ENCODE data around the gene IMMP2L.

Gene IMMP2L

DNA sequence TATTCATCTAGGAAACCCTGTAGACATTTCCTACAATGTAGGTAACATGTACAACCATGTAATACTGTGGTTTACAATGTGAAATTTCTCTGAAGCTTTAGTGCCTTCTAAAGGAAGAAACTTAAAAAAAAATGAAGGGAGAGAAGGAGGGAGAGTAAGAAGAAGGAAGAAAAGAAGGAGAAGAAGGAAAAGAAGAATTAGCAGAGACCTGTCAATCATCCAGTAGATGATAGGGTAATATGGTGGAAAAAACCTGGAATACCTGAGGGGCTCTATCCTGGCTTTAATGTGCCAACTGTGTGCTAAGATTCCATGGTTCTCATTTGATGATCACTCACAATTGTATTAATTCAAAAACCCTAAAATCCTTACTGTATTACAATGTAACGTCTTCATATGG lies 474.0 kb downstream of the IMMP2L start:
- no peak overlapping the region for H3K27ac ChIP-seq

DNA sequence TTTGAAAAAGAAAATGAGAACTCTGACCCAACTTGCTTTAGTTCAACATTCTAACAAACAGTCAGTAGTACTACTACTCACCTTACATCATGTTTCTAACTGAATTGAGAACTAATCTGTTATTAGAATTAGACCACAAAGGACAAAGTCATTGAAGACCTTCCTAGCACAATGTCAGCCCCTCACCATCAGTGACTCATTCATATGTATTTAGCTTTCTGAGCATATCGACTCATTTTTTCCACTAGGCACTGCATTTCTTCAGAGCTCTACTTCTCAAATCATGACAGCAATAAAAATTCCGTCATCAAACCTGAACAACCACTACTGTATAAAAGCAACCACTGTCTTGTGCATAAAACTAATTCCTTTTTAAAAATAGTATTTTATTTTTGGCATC lies 475.8 kb downstream of the IMMP2L start:
- no peak overlapping the region for H3K27ac ChIP-seq
- TF ChIP-seq, protein P1, sequence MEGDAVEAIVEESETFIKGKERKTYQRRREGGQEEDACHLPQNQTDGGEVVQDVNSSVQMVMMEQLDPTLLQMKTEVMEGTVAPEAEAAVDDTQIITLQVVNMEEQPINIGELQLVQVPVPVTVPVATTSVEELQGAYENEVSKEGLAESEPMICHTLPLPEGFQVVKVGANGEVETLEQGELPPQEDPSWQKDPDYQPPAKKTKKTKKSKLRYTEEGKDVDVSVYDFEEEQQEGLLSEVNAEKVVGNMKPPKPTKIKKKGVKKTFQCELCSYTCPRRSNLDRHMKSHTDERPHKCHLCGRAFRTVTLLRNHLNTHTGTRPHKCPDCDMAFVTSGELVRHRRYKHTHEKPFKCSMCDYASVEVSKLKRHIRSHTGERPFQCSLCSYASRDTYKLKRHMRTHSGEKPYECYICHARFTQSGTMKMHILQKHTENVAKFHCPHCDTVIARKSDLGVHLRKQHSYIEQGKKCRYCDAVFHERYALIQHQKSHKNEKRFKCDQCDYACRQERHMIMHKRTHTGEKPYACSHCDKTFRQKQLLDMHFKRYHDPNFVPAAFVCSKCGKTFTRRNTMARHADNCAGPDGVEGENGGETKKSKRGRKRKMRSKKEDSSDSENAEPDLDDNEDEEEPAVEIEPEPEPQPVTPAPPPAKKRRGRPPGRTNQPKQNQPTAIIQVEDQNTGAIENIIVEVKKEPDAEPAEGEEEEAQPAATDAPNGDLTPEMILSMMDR (conservative IDR thresholded peaks at IDR 0.05) = no peak

More for the DNA sequence above, 474.0 kb downstream of the IMMP2L start:
- TF ChIP-seq, protein P1 (conservative IDR thresholded peaks at IDR 0.05) = no peak

DNA sequence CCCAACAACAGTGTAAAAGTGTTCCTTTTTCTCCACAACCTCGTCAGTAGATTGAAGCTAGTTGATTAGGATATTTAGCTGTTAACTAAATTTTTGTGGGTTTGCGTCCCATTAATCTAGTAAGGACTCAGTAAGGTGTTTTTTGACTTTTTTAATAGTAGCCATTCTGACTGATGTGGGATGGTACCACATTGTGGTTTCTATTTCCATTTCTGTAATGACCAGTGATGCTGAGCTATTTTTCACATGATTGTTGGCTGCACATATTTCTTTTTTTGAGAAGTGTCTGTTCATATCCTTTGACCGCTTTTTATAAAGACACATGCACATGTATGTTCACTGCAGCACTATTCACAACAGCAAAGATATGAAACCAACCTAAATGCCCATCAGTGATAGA lies 476.9 kb downstream of the IMMP2L start:
- H3K27ac ChIP-seq = no peak overlapping the region
- TF ChIP-seq, protein P1 (conservative IDR thresholded peaks at IDR 0.05) = no peak

DNA sequence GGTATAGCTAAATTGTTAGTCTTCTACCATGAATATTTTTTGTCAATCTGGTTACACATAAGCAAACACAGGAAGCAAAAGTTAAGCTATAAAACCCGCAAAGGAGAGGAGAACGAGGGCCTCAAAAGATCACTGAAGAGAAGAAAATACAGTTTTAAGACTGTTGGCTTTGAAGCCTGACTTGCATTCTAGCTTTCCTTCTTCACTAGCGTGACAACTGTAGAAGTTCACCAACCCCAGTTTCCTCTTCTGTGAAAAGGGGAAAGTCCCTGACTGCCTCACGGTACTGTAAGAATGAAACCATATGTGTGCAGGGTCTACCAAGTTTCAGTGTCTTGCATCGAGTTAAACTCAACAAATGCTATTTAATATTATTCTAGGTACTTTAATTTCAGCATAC lies 478.9 kb downstream of the IMMP2L start:
- TF ChIP-seq, protein P1 (conservative IDR thresholded peaks at IDR 0.05) = no peak

DNA sequence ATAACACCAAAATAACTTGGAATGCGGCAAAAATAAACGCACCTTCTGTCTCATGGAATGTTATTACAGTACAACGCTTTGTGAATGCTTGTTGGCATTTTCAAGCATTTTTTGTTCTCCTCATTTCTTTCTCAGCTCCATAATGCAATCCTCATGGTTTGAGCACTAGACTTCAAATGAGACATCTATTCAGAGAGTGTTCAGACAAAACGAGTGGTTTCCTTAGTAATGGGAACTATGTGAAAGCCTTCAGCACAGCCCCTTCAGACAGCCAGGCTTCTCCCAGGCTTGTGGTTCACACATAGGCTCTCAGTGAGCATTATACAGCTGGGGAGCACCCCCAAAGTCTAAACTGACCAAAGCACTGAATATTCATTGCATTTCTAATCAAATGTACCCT lies 479.9 kb downstream of the IMMP2L start:
- TF ChIP-seq, protein P1 (conservative IDR thresholded peaks at IDR 0.05) = no peak
- H3K27ac ChIP-seq = no peak overlapping the region

More for the DNA sequence above, 478.9 kb downstream of the IMMP2L start:
- no peak overlapping the region for H3K27ac ChIP-seq

DNA sequence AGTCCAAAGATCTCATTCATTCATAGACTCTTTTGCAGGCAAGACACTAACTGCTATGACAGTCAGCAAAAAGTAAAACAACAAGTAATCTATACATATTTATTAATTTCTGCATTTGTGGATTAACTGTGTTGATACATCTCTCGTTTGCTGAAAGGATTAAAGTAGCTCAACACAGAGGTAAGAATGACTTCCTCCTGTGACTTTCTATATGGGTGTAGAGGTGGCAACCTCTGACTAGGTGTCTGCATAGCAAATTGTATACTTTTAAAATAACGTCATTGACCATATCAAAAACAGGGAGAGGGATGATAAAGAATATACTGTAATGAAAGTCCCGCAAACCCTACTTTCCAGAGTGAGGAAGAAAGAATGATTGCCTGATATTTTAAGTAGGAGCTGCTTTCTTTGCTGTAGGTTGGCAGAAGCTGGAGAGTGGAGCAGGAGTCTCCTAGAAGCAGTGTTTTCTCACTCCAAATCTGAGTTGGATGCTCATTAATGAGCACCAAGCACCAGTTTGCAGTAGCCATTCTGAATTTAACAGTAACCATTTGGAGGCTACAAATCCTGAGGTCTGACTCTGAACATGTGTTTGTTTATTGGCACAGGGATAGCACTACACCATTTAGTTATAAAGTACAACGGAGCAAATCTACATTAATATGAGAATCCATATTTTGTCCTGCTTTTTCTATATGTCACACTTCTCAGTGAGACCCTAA lies 480.6 kb downstream of the IMMP2L start:
- H3K27ac ChIP-seq = no peak overlapping the region
- TF ChIP-seq, protein P1 (conservative IDR thresholded peaks at IDR 0.05) = no peak

DNA sequence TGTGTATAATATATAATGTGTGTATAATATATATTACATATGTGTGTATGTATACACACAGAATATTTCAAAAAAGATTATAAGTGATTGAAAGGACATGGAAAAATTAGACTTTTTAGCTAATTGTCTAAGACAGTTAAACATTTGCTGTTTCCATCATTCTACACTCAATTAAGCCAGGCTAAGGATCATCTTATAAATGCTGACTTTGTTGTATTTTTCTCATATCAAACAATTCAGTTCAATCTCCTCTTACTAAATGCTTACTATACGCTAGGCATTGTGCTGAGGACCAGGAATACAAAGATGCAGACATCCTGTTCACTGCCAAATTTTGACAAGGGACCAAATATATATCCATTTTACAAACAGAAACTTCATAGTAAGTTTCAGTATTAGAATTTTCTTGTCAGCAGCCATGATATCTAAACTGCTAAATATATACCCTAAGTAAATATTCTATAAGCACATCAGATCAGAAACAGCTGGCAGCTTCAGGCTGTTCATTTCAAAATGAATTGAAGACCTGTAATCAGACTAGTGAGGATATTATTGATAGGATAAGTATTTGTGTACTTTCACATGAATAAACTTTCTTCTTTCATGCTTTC lies 481.7 kb downstream of the IMMP2L start:
- TF ChIP-seq, protein P1 (conservative IDR thresholded peaks at IDR 0.05) = no peak
- H3K27ac ChIP-seq = no peak overlapping the region
